HG03025 (cell line): ENCODE measurements around the gene MPRIP.
"Not testable (repeated sequence)": the region's sequence is repeated elsewhere in the genome, so short reads cannot be mapped to it uniquely, and the experiment has no call there.

Experiments
- ATAC-seq: cut with Tn5 transposase; IDR thresholded peaks from one replicate; pipeline ENCODE4 v1.9.1; 2021; ENCODE audit warnings: mild to moderate bottlenecking, moderate library complexity; ENCODE audit not compliant: unreplicated experiment, low FRiP score

Gene MPRIP

GRCh38 chr17:17157041-17157440 lies 114.8 kb downstream of the MPRIP start:
- ATAC-seq, result no peak

GRCh38 chr17:17158506-17158905 lies 116.2 kb downstream of the MPRIP start:
- not testable (repeated sequence) for ATAC-seq

GRCh38 chr17:17159571-17159970 lies 117.3 kb downstream of the MPRIP start:
- no peak for ATAC-seq

- no peak for ATAC-seq
Observed at GRCh38 chr17:17161121-17161520, 118.9 kb downstream of the MPRIP start.

- ATAC-seq, result no peak
Observed at GRCh38 chr17:17161759-17162158, 119.5 kb downstream of the MPRIP start.

- ATAC-seq, result no peak
Observed at GRCh38 chr17:17164156-17164555, 121.9 kb downstream of the MPRIP start.

- no peak for ATAC-seq
Observed at GRCh38 chr17:17164676-17165075, 122.4 kb downstream of the MPRIP start.

- ATAC-seq, result no peak
Observed at GRCh38 chr17:17165666-17166308, 123.5 kb downstream of the MPRIP start.

GRCh38 chr17:17166446-17166845 lies 124.2 kb downstream of the MPRIP start:
- ATAC-seq, result no peak

- ATAC-seq, result no peak
Observed at GRCh38 chr17:17167356-17167755, 125.1 kb downstream of the MPRIP start.

GRCh38 chr17:17167986-17168385 lies 125.7 kb downstream of the MPRIP start:
- ATAC-seq, result no peak

- no peak for ATAC-seq
Observed at GRCh38 chr17:17168401-17168800, 126.1 kb downstream of the MPRIP start.

GRCh38 chr17:17169396-17169795 lies 127.1 kb downstream of the MPRIP start:
- ATAC-seq, result no peak

- no peak for ATAC-seq
Observed at GRCh38 chr17:17170346-17170985, 128.2 kb downstream of the MPRIP start.

- ATAC-seq, result no peak
Observed at GRCh38 chr17:17171186-17171585, 128.9 kb downstream of the MPRIP start.

GRCh38 chr17:17172001-17172939 lies 130.0 kb downstream of the MPRIP start:
- ATAC-seq, result no peak

- no peak for ATAC-seq
Observed at GRCh38 chr17:17172990-17173389, 130.7 kb downstream of the MPRIP start.

- no peak for ATAC-seq
Observed at GRCh38 chr17:17173921-17174320, 131.7 kb downstream of the MPRIP start.

- no peak for ATAC-seq
Observed at GRCh38 chr17:17175340-17175739, 133.1 kb downstream of the MPRIP start.

GRCh38 chr17:17175917-17176316 lies 133.7 kb downstream of the MPRIP start:
- ATAC-seq, result no peak

- ATAC-seq, result no peak
Observed at GRCh38 chr17:17176341-17176740, 134.1 kb downstream of the MPRIP start.
